NOMO-1 (cell line): ENCODE measurements around the gene TMEM204.

Experiments used
- DNase-seq, 2 experiments: peaks; one replicate each; lab custom pipeline; 2025; ENCODE audit not compliant: unreplicated experiment in 2 of 2; lab: John Stamatoyannopoulos, UW

Gene TMEM204

GRCh38 chr16:1536601-1537000 is 3.1 kb downstream of the TMEM204 start:
- DNase-seq: no peak

GRCh38 chr16:1537138-1537577 is 3.7 kb downstream of the TMEM204 start:
- DNase-seq: no peak

GRCh38 chr16:1537763-1538289 is 4.4 kb downstream of the TMEM204 start:
- DNase-seq: no peak

- DNase-seq: no peak
Measured at GRCh38 chr16:1538804-1539520, 5.5 kb downstream of the TMEM204 start.

GRCh38 chr16:1539720-1540555 is 6.5 kb downstream of the TMEM204 start:
- DNase-seq: no peak

GRCh38 chr16:1540556-1540855 is 7.0 kb downstream of the TMEM204 start:
- no peak for DNase-seq

- DNase-seq: no peak
Measured at GRCh38 chr16:1541293-1542165, 8.1 kb downstream of the TMEM204 start.

- DNase-seq: no peak
Measured at GRCh38 chr16:1542166-1542500, 8.7 kb downstream of the TMEM204 start.

- DNase-seq: no peak
Measured at GRCh38 chr16:1542533-1542932, 9.1 kb downstream of the TMEM204 start.

- DNase-seq: peak; percentile 91 to 94
Measured at GRCh38 chr16:1543085-1543896, 9.8 kb downstream of the TMEM204 start.

GRCh38 chr16:1545044-1546040 is 11.9 kb downstream of the TMEM204 start:
- DNase-seq: peak in 1 of 2 experiments; percentile 22

GRCh38 chr16:1546430-1546829 is 13.0 kb downstream of the TMEM204 start:
- no peak for DNase-seq

GRCh38 chr16:1548233-1548632 is 14.8 kb downstream of the TMEM204 start:
- no peak for DNase-seq

- no peak for DNase-seq
Measured at GRCh38 chr16:1548727-1549126, 15.3 kb downstream of the TMEM204 start.

GRCh38 chr16:1550069-1550468 is 16.6 kb downstream of the TMEM204 start:
- DNase-seq: no peak

- DNase-seq: no peak
Measured at GRCh38 chr16:1550696-1551095, 17.2 kb downstream of the TMEM204 start.

- DNase-seq: no peak
Measured at GRCh38 chr16:1551166-1551565, 17.7 kb downstream of the TMEM204 start.

- no peak for DNase-seq
Measured at GRCh38 chr16:1552129-1552528, 18.7 kb downstream of the TMEM204 start.
